ENCODE data around the gene ATE1.

The ATE1 gene

GRCh38 chr10:121788115-121788514 is 139.7 kb downstream of the ATE1 start:
- Mint-ChIP-seq H3K36me3 (ENCODE audit: low read depth) (peaks cover 30% of the 10 kb centered on the region), H3K4me3 (no peak overlapping the region), H3K9me3 (no peaks in the 10 kb centered on the region), H3K27me3 (ENCODE audit: low read depth) (no peaks in the 10 kb centered on the region), H3K4me1 (no peaks in the 10 kb centered on the region), H3K27ac (no peak overlapping the region)
- no peak for TF ChIP-seq CTCF (IDR thresholded peaks at IDR 0.05; ENCODE audit: unreplicated experiment in 3 of 3)

- TF ChIP-seq CTCF (IDR thresholded peaks at IDR 0.05; ENCODE audit: unreplicated experiment in 3 of 3): no peak
Measured at GRCh38 chr10:121787169-121787568, 140.7 kb downstream of the ATE1 start.

GRCh38 chr10:121783782-121784372 is 144.0 kb downstream of the ATE1 start:
- no peaks in the 10 kb centered on the region for H3K9me3 Mint-ChIP-seq
- no peaks in the 10 kb centered on the region for H3K4me1 Mint-ChIP-seq
- peaks cover 20% of the 10 kb centered on the region for H3K36me3 Mint-ChIP-seq (ENCODE audit: low read depth)
- no peaks in the 10 kb centered on the region for H3K27me3 Mint-ChIP-seq (ENCODE audit: low read depth)
- no peak overlapping the region for H3K4me3 Mint-ChIP-seq
- no peak for TF ChIP-seq CTCF (IDR thresholded peaks at IDR 0.05; ENCODE audit: unreplicated experiment in 3 of 3)
- no peak overlapping the region for H3K27ac Mint-ChIP-seq

More at GRCh38 chr10:121787169-121787568, 140.7 kb downstream of the ATE1 start:
- Mint-ChIP-seq H3K27me3 (ENCODE audit: low read depth) (no peaks in the 10 kb centered on the region), H3K36me3 (ENCODE audit: low read depth) (peaks cover 33% of the 10 kb centered on the region), H3K4me3 (no peak overlapping the region), H3K4me1 (no peaks in the 10 kb centered on the region), H3K27ac (no peak overlapping the region), H3K9me3 (no peaks in the 10 kb centered on the region)

- no peak overlapping the region for H3K27ac Mint-ChIP-seq
- no peak for TF ChIP-seq CTCF (IDR thresholded peaks at IDR 0.05; ENCODE audit: unreplicated experiment in 3 of 3)
- no peaks in the 10 kb centered on the region for H3K4me1 Mint-ChIP-seq
- no peaks in the 10 kb centered on the region for H3K27me3 Mint-ChIP-seq (ENCODE audit: low read depth)
- H3K36me3 Mint-ChIP-seq (ENCODE audit: low read depth): peaks cover 15% of the 10 kb centered on the region
- no peaks in the 10 kb centered on the region for H3K9me3 Mint-ChIP-seq
- no peak overlapping the region for H3K4me3 Mint-ChIP-seq
Measured at GRCh38 chr10:121781101-121781500, 146.7 kb downstream of the ATE1 start.

GRCh38 chr10:121774813-121775212 is 153.0 kb downstream of the ATE1 start:
- Mint-ChIP-seq H3K36me3 (ENCODE audit: low read depth) (peaks cover 5% of the 10 kb centered on the region), H3K27me3 (ENCODE audit: low read depth) (no peaks in the 10 kb centered on the region), H3K9me3 (no peaks in the 10 kb centered on the region), H3K27ac (no peak overlapping the region), H3K4me3 (no peak overlapping the region), H3K4me1 (peaks cover 17% of the 10 kb centered on the region)
- no peak for TF ChIP-seq CTCF (IDR thresholded peaks at IDR 0.05; ENCODE audit: unreplicated experiment in 3 of 3)

GRCh38 chr10:121774404-121774803 is 153.4 kb downstream of the ATE1 start:
- H3K36me3 Mint-ChIP-seq (ENCODE audit: low read depth): peaks cover 7% of the 10 kb centered on the region
- H3K27ac Mint-ChIP-seq: no peak overlapping the region
- TF ChIP-seq CTCF (IDR thresholded peaks at IDR 0.05; ENCODE audit: unreplicated experiment in 3 of 3): no peak
- H3K4me3 Mint-ChIP-seq: no peak overlapping the region
- H3K4me1 Mint-ChIP-seq: peaks cover 17% of the 10 kb centered on the region
- H3K9me3 Mint-ChIP-seq: peaks cover 2% of the 10 kb centered on the region
- H3K27me3 Mint-ChIP-seq (ENCODE audit: low read depth): no peaks in the 10 kb centered on the region
